GM19035 (cell line): Measurements from ENCODE around the gene ZDHHC24.

Experiments used
- ATAC-seq: cut with Tn5 transposase; IDR thresholded peaks from one replicate; pipeline ENCODE4 v1.9.1; 2021; ENCODE audit not compliant: unreplicated experiment

The ZDHHC24 gene

DNA sequence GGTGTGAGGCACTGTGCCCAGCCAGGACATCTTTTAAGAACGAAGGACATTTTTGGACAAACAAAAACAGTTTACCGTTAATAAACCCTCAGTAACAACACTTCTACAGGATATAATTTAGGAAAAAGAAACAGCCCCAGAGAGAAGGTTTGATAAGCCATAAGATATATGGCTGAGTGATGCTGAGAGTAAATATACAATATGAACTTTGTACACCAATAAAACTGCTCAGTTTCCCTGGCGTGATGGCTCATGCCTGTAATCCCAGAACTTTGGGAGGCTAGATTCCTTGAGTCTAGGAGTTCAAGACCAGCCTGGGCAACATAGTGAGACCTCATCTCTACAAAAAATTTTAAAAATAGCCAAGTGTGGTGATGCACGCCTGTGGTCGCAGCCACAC is 47.3 kb downstream of the ZDHHC24 start:
- ATAC-seq: no peak

GRCh38 chr11:66497206-66497605 is 48.6 kb downstream of the ZDHHC24 start:
- ATAC-seq: no peak

- ATAC-seq: no peak
These were observed 50.4 kb downstream of the ZDHHC24 start for GRCh38 chr11:66495401-66495854.

GRCh38 chr11:66494935-66495334 is 50.9 kb downstream of the ZDHHC24 start:
- ATAC-seq: no peak

- no peak for ATAC-seq
These were observed 51.4 kb downstream of the ZDHHC24 start for GRCh38 chr11:66494458-66494857.

DNA sequence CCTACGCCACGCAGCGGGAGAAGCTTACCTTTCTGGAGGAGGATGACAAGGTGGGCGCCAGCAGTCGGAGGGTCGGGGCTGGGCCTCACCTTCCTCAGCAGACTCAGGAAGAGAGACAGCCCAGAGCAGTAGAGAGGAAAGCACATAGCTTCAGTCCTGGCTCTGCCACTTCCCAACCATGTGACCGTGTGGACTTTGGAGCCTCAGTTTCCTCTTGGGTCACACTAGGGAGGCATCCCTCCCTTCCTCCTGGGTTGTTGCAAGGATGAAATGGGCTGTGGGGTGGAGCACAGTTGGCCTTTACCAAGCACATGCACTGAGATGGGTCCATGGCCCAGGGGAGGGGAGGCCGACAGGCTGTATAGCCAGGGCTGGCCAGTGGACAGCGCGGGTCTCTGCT is 52.7 kb downstream of the ZDHHC24 start:
- no peak for ATAC-seq

- no peak for ATAC-seq
These were observed 53.5 kb downstream of the ZDHHC24 start for GRCh38 chr11:66492161-66492865.

GRCh38 chr11:66491315-66491935 is 54.4 kb downstream of the ZDHHC24 start:
- ATAC-seq: no peak

DNA sequence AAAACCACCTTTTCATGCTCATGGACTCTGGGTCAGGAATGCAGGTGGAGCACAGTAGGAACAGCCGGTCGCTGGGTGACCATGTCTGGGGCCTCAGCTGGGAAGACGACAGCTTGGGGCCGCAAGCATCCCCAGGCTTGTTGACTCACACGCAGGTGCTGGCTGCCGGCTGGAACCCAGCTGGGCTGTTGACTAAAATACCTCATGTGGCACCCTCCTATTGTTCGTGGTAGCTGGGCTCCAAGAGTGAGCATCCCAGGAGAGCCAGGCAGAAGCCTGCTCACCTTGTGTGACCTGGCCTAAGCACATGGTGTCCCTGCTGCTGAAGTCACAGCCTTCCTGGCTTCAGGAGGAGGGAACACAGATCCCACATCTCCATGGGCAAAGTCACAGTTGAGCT is 56.2 kb downstream of the ZDHHC24 start:
- ATAC-seq: no peak

DNA sequence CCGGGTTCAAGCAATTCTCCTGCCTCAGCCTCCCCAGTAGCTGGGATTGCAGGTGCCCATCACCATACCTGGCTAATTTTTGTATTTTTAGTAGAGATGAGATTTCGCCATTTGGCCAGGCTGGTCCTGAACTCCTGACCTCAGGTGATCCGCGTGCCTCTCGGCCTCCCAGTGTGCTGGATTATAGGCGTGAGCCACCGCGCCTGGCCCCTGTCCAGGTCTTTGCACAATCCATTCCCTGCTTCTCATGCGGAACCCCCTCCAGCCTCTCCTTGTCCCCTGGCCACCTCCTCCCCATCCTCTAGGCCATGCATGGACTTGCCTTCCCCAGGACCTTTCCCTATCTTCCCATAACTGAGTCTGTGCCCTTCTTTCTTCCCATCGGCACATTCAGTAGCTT is 56.9 kb downstream of the ZDHHC24 start:
- ATAC-seq: no peak

DNA sequence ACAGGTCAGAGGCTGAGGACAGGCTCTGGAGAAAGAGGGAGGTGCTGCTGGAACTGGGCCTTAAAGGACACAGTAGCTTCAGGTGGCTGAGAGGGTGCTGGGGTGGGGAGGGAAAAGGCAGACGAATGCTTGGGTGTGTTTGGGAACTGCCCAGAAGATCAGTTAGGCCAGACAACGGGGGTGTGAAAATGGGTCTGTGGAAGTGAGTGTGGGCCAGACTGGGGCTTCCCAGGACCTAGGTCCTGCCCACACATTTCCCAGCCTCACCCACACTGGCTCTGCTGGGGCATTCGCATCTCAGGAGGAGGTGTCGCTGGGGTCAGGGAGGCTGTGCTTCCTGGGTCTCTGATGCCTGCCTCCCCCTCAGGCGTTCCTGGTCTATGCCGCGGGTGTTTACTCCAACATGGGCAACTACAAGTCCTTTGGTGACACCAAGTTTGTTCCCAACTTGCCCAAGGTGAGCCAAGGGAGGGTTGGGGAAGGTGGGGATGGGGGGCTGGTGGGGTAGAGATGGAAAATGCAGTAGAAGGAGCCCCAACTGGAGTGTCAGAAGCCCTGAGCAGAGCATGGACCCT is 61.0 kb downstream of the ZDHHC24 start:
- no peak for ATAC-seq

- peak; percentile 88 for ATAC-seq
These were observed 65.5 kb downstream of the ZDHHC24 start, which contains the start of gene DPP3 for GRCh38 chr11:66480117-66480938. Gene DPP3, plus strand, starts transcription at chr11:66480434. Its CDS starts 1,767 bp downstream, at chr11:66482201.

DNA sequence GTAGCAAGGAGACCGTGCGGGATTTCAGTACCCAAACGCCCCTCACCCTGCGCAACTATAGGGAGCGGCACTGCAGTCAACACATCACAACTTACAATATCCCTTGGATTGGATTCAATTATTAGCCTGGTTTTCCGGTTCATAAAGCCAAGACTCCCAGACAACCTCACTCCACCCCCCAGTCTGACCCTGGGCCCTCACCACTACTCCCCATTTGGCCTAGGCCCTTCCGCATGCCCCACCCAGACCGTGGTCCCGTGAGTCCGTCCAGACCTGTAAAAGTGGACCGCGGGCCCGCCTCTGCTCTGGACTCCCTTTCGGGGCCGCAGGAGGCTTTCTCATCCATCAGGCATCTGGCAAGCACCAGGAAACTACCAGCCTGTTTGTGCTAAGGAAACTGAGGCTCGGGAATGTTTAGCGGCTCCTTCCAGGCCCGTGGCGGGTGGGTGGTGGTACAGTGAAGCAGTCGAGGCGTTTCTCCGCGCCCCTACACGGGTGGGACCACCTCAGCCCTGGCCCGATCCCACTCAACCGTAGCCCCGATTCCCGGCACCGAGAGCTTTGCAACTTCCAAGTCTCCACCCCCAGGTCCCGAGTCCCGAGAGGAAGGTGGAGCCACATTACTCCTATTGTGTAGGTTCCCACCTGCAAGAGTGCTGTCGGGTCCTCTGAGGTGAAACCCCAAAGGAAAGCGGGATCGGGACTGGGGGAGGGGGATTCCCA is 66.3 kb downstream of the ZDHHC24 start:
- no peak for ATAC-seq

DNA sequence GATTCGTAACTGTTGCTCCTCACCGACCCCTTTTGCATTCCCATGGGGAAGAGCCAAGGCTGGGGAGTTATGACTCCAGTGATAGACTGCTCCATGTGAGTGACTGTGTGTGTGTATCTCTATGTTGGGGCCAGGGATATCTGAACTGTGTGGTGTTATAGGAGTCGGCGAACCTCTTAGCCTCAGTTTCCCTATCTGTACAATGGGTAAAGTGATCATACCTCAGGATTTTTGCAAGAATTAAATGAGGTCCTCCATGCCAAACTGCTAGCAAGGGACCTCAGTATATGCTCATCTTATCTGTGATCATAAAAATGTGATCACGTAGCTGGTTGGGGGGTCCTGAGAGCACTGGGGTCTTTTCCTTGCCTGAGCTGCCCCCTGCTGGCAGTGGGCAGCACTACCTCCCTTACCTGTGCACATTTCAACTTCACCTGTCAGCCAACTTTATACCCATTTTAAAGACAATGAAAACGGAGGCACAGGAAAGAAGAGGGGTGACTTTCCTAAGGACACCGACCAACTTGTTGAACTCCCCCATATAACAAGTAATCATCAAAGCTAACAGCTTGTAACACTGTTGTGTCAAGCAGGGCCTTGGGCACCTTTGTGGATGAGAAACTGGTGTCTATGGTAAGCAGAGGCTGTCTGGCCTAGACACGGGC is 67.0 kb downstream of the ZDHHC24 start:
- ATAC-seq: no peak

GRCh38 chr11:66477263-66478201 is 68.3 kb downstream of the ZDHHC24 start:
- ATAC-seq: no peak

GRCh38 chr11:66476841-66477251 is 69.0 kb downstream of the ZDHHC24 start:
- ATAC-seq: no peak

GRCh38 chr11:66476173-66476840 is 69.5 kb downstream of the ZDHHC24 start:
- no peak for ATAC-seq

DNA sequence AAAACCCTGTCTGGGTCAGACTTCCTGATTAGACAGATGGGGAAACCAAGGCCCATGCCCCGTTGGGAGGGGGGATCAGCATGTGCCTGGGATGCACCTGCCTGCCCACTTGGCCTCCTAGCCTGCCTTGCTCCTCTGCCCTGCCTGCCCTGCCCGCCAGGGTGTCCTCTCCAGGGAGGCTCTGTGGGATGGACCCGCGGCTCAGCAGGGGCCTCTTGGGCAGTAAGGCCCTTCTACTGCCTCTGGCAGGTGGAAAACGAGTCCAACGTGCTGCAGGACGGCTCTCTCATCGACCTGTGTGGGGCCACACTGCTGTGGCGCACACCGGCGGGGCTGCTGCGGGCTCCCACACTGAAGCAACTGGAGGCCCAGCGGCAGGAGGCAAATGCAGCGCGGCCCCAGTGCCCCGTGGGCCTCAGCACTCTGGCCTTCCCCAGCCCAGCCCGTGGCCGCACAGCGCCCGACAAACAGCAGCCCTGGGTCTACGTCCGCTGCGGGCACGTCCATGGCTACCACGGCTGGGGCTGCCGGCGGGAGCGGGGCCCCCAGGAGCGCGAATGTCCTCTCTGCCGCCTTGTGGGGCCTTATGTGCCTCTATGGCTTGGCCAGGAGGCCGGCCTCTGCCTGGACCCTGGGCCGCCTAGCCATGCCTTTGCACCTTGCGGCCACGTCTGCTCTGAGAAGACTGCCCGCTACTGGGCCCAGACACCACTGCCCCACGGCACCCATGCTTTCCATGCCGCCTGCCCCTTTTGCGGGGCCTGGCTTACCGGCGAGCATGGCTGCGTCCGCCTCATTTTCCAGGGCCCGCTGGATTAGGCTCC is 70.3 kb downstream of the ZDHHC24 start:
- no peak for ATAC-seq
